Panc1 (cell line): ENCODE measurements around the gene PDGFD. TPM values are rescaled to one million over a fixed set of nuclear protein-coding genes. Genes with fewer than 3 reads are reported as not detected.

Experiments used
- ATAC-seq: fragments of 200-7000 bp; cut with Tn5 transposase; 2 replicates; pipeline ENCODE4 v1.9.1; 2020; ENCODE audit warnings: mild to moderate bottlenecking, moderate library complexity
- BruUV-seq: library from RNA; stranded (reverse); fragments of 400-500 nt; replicated peaks from 2 replicates; lab custom pipeline; 2021; lab: Mats Ljungman, UMichigan
- CTCF ChIA-PET: fragments of 300-600 bp; sonication (Branson Sonifier 250); formaldehyde crosslinking; loops from one replicate; lab custom pipeline; 2022; ENCODE audit warnings: antibody characterized with exemption; lab: Charles Lee
- POLR2A ChIA-PET: fragments of 300-600 bp; sonication (Branson Sonifier 250); formaldehyde crosslinking; loops from one replicate; lab custom pipeline; 2022; ENCODE audit warnings: antibody characterized with exemption; lab: Charles Lee
- DNase-seq: peaks from one replicate; pipeline ENCODE4 v3.0.0-alpha.2; 2010; ENCODE audit warnings: low read depth, low spot score
- H3K27ac ChIP-seq: 2 replicates; pipeline ENCODE4 v1.5.1; 2011; ENCODE audit warnings: mild to moderate bottlenecking, low read length, inconsistent platforms
- H3K27me3 ChIP-seq: fragments of 200-500 bp; sonication (Bioruptor generic); 2 replicates; pipeline ENCODE4 v1.6.0; 2014; ENCODE audit warnings: low read length, inconsistent platforms; ENCODE audit not compliant: control insufficient read depth, insufficient read depth
- H3K36me3 ChIP-seq: fragments of 200-500 bp; sonication (Bioruptor generic); 2 replicates; pipeline ENCODE4 v1.5.1; 2014; ENCODE audit warnings: inconsistent platforms, mild to moderate bottlenecking, low read length, moderate library complexity; ENCODE audit not compliant: control insufficient read depth, insufficient read depth
- H3K4me1 ChIP-seq: 2 replicates; pipeline ENCODE4 v1.5.1; 2011; ENCODE audit warnings: inconsistent platforms, mild to moderate bottlenecking, low read length, moderate library complexity; ENCODE audit not compliant: control insufficient read depth, insufficient read depth
- H3K4me3 ChIP-seq, 2 experiments: 2 replicates each; pipeline ENCODE4 v1.5.1; 2011 to 2012; ENCODE audit warnings: low read depth in 2 of 2, low read length in 2 of 2, mild to moderate bottlenecking in 2 of 2, inconsistent platforms in 1 of 2, moderate library complexity in 1 of 2
- H3K9me3 ChIP-seq: fragments of 200-500 bp; sonication (Bioruptor generic); 2 replicates; pipeline ENCODE4 v1.5.1; 2014; ENCODE audit warnings: low read depth, mild to moderate bottlenecking, inconsistent platforms, low read length, moderate library complexity; ENCODE audit not compliant: control insufficient read depth, insufficient read depth
- CTCF ChIP-seq: fragments of 450-650 bp; IDR thresholded peaks from 2 replicates; pipeline ENCODE4 v1.5.1; 2017; ENCODE audit warnings: mild to moderate bottlenecking
- POLR2AphosphoS5 ChIP-seq: IDR thresholded peaks from 2 replicates; pipeline ENCODE4 v1.6.1; 2012; ENCODE audit warnings: mild to moderate bottlenecking, low read depth, low read length, moderate library complexity
- REST ChIP-seq, 2 experiments: IDR thresholded peaks; 2 replicates each; pipeline ENCODE4 v1.6.1; 2011 to 2012; ENCODE audit warnings: low read depth in 2 of 2, control low read depth in 1 of 2, low read length in 1 of 2, mild to moderate bottlenecking in 1 of 2, moderate library complexity in 1 of 2; ENCODE audit not compliant: insufficient read depth in 1 of 2
- SIN3A ChIP-seq: IDR thresholded peaks from 2 replicates; pipeline ENCODE4 v1.6.1; 2012; ENCODE audit warnings: low read depth, mild to moderate bottlenecking, low read length, moderate library complexity, borderline replicate concordance; ENCODE audit not compliant: insufficient read depth
- TCF7L2 ChIP-seq: IDR thresholded peaks from 2 replicates; pipeline ENCODE4 v1.6.1; 2011; ENCODE audit warnings: mild to moderate bottlenecking, low read depth, low read length, inconsistent platforms
- in situ Hi-C: cut with HindIII; loops from 2 replicates; pipeline ENCODE4 v1.10.0; 2016; ENCODE audit warnings: low sequenced_read_pairs, low pct_unique_long_range_greater_than_20kb
- intact Hi-C: fragments of 100-400 bp; cut with micrococcal nuclease; formaldehyde crosslinking; loops from one replicate; pipeline ENCODE4 v1.10.0; 2022; ENCODE audit not compliant: unreplicated experiment
- total RNA-seq: library from RNA; stranded (reverse); gene quantifications from one replicate; pipeline ENCODE4 v1.2.1, GENCODE V29; 2021; ENCODE audit not compliant: unreplicated experiment

Gene PDGFD
- total RNA-seq, 1 experiment from 2014 or later: 1.3 TPM

- in situ Hi-C loops: no loop called here
- Histone ChIP-seq H3K36me3 (no peaks in the 10 kb centered on the region), H3K4me1 (no peaks in the 10 kb centered on the region), H3K9me3 (no peaks in the 10 kb centered on the region), H3K27ac (no peak overlapping the region), H3K4me3 (no peak overlapping the region), H3K27me3 (no peaks in the 10 kb centered on the region)
- CTCF ChIA-PET: no interaction called here
- intact Hi-C loops: no loop called here
- DNase-seq: no peak
- ATAC-seq: no peak
- BruUV-seq: no TSS peak
- TF ChIP-seq REST (IDR thresholded peaks at IDR 0.05; ENCODE audit: insufficient read depth in 1 of 2, low read depth in 2 of 2, low read length in 1 of 2): no peak
- no peak for TF ChIP-seq TCF7L2
- TF ChIP-seq POLR2AphosphoS5: no peak
- TF ChIP-seq SIN3A: no peak
- TF ChIP-seq CTCF: no peak
- POLR2A ChIA-PET: no interaction called here
These were observed 169.9 kb downstream of the PDGFD start for GRCh38 chr11:103994094-103994493.

GRCh38 chr11:103993507-103993906, 170.4 kb downstream of the PDGFD start:
- Histone ChIP-seq H3K27me3 (no peaks in the 10 kb centered on the region), H3K27ac (no peak overlapping the region), H3K4me3 (no peak overlapping the region), H3K36me3 (no peaks in the 10 kb centered on the region), H3K4me1 (no peaks in the 10 kb centered on the region), H3K9me3 (no peaks in the 10 kb centered on the region)
- no peak for TF ChIP-seq TCF7L2
- no peak for TF ChIP-seq CTCF
- no peak for TF ChIP-seq REST (IDR thresholded peaks at IDR 0.05; ENCODE audit: insufficient read depth in 1 of 2, low read depth in 2 of 2, low read length in 1 of 2)
- TF ChIP-seq POLR2AphosphoS5: no peak
- no peak for TF ChIP-seq SIN3A
- no peak for DNase-seq
- ChIA-PET POLR2A (no interaction called here), CTCF (no interaction called here)
- intact Hi-C loops: no loop called here
- no peak for ATAC-seq
- in situ Hi-C loops: no loop called here
- BruUV-seq: no TSS peak
